CD4-positive, alpha-beta T cell treated with Interleukin-4 for 1 hour (primary cell): ENCODE data around the gene RSF1.
"Not testable (repeated sequence)": the region's sequence is repeated elsewhere in the genome, so short reads cannot be mapped to it uniquely, and the experiment has no call there.

Source experiments
- DNase-seq, 2 donors: peaks; one replicate each; pipeline ENCODE4 v3.0.0-alpha.2; 2020 to 2022

The RSF1 gene

GRCh38 chr11:77820565-77821348, at the start of gene RSF1, which contains the start of gene AAMDC:
Gene RSF1 (minus strand): TSS chr11:77820722. CDS start chr11:77820714, 8 bp downstream.
Gene AAMDC (plus strand): TSS chr11:77821144. CDS start chr11:77842497, 21,353 bp downstream.
- DNase-seq, result peak; percentile 98

- no peak for DNase-seq
Measured at GRCh38 chr11:77868744-77869143, 48.2 kb upstream of the RSF1 start.

GRCh38 chr11:77866336-77866735, 45.8 kb upstream of the RSF1 start:
- DNase-seq, result no peak

- no peak for DNase-seq
Measured at GRCh38 chr11:77865805-77866204, 45.3 kb upstream of the RSF1 start.

- DNase-seq, result not testable (repeated sequence)
Measured at GRCh38 chr11:77861444-77861843, 40.9 kb upstream of the RSF1 start.

- not testable (repeated sequence) for DNase-seq
Measured at GRCh38 chr11:77857906-77858457, 37.5 kb upstream of the RSF1 start.

- no peak for DNase-seq
Measured at GRCh38 chr11:77854838-77855237, 34.3 kb upstream of the RSF1 start.

- DNase-seq, result no peak
Measured at GRCh38 chr11:77851503-77851902, 31.0 kb upstream of the RSF1 start.

- not testable (repeated sequence) for DNase-seq
Measured at GRCh38 chr11:77843700-77844099, 23.2 kb upstream of the RSF1 start.

- no peak for DNase-seq
Measured at GRCh38 chr11:77842441-77843121, 22.1 kb upstream of the RSF1 start.

GRCh38 chr11:77833302-77833701, 12.8 kb upstream of the RSF1 start:
- no peak for DNase-seq

- DNase-seq, result no peak
Measured at GRCh38 chr11:77828926-77829325, 8.4 kb upstream of the RSF1 start.

- DNase-seq, result no peak
Measured at GRCh38 chr11:77823775-77824174, 3.3 kb upstream of the RSF1 start.

GRCh38 chr11:77822126-77822525, 1.6 kb upstream of the RSF1 start:
- DNase-seq, result not testable (repeated sequence)

GRCh38 chr11:77821349-77821851, 878 bp upstream of the RSF1 start:
- peak in 1 of 2 donors; percentile 3 for DNase-seq

GRCh38 chr11:77819921-77820564, 479 bp downstream of the RSF1 start:
- peak in 1 of 2 donors; percentile 12 for DNase-seq

- DNase-seq, result peak; percentile 84 to 85
Measured at GRCh38 chr11:77819411-77819920, 1.1 kb downstream of the RSF1 start.

GRCh38 chr11:77815459-77815858, 5.1 kb downstream of the RSF1 start:
- no peak for DNase-seq

GRCh38 chr11:77814848-77815247, 5.7 kb downstream of the RSF1 start:
- DNase-seq, result no peak

GRCh38 chr11:77813256-77813655, 7.3 kb downstream of the RSF1 start:
- DNase-seq, result no peak

- no peak for DNase-seq
Measured at GRCh38 chr11:77806993-77807392, 13.5 kb downstream of the RSF1 start.

- no peak for DNase-seq
Measured at GRCh38 chr11:77806415-77806814, 14.1 kb downstream of the RSF1 start.

GRCh38 chr11:77801477-77801876, 19.0 kb downstream of the RSF1 start:
- no peak for DNase-seq
